ENCODE measurements around the gene TXNDC17. TPM values are rescaled to one million over a fixed set of nuclear protein-coding genes. Genes with fewer than 3 reads are reported as not detected.
"Not testable (repeated sequence)": the region's sequence is repeated elsewhere in the genome, so short reads cannot be mapped to it uniquely, and the experiment has no call there.

The TXNDC17 gene
- total and polyA plus RNA-seq, 2 experiments from 2014 or later: 128 to 467 TPM

- Histone ChIP-seq H3K27ac (no peak overlapping the region), H3K4me1 (ENCODE audit: low read depth) (peaks cover 4% of the 10 kb centered on the region), H3K36me3 (no peaks in the 10 kb centered on the region), H3K9me3 (ENCODE audit: low read depth) (no peaks in the 10 kb centered on the region), H3K27me3 (peaks cover 12% of the 10 kb centered on the region), H3K4me3 (no peak overlapping the region)
- TF ChIP-seq, protein P1, sequence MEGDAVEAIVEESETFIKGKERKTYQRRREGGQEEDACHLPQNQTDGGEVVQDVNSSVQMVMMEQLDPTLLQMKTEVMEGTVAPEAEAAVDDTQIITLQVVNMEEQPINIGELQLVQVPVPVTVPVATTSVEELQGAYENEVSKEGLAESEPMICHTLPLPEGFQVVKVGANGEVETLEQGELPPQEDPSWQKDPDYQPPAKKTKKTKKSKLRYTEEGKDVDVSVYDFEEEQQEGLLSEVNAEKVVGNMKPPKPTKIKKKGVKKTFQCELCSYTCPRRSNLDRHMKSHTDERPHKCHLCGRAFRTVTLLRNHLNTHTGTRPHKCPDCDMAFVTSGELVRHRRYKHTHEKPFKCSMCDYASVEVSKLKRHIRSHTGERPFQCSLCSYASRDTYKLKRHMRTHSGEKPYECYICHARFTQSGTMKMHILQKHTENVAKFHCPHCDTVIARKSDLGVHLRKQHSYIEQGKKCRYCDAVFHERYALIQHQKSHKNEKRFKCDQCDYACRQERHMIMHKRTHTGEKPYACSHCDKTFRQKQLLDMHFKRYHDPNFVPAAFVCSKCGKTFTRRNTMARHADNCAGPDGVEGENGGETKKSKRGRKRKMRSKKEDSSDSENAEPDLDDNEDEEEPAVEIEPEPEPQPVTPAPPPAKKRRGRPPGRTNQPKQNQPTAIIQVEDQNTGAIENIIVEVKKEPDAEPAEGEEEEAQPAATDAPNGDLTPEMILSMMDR (IDR thresholded peaks at IDR 0.05; ENCODE audit: low read depth, low read length): no peak
- DNase-seq (ENCODE audit: low read depth in 1 of 2, low spot score in 1 of 2): no peak
Measured at GRCh38 chr17:6691546-6691945, 50.7 kb downstream of the TXNDC17 start.

- H3K27ac ChIP-seq; H3K9me3 ChIP-seq (ENCODE audit: low read depth); DNase-seq (ENCODE audit: low read depth in 1 of 2, low spot score in 1 of 2); H3K4me3 ChIP-seq; H3K4me1 ChIP-seq (ENCODE audit: low read depth); H3K36me3 ChIP-seq: not testable (repeated sequence)
- peaks cover 12% of the 10 kb centered on the region for H3K27me3 ChIP-seq
Measured at GRCh38 chr17:6691958-6692357, 51.1 kb downstream of the TXNDC17 start.

Other genes with a start within 250 kb of the TXNDC17 start
- gene AIPL1, start 205.9 kb upstream of the TXNDC17 start, total RNA-seq: not detected in 2 replicates
- not detected in 2 replicates for gene AIPL1, start 205.9 kb upstream of the TXNDC17 start, polyA plus RNA-seq
- 10.3 and 70.6 TPM in 2 replicates for gene PIMREG, start 196.6 kb upstream of the TXNDC17 start, total RNA-seq
- 11.3 and 65.2 TPM in 2 replicates for gene PIMREG, start 196.6 kb upstream of the TXNDC17 start, polyA plus RNA-seq
- gene PITPNM3, start 84.5 kb upstream of the TXNDC17 start, total RNA-seq: 3.1 and 6.5 TPM in 2 replicates
- gene PITPNM3, start 84.5 kb upstream of the TXNDC17 start, polyA plus RNA-seq: 0.77 and 1.8 TPM in 2 replicates
- gene KIAA0753, start 349 bp upstream of the TXNDC17 start, total RNA-seq: 11.3 and 13.5 TPM in 2 replicates
- gene KIAA0753, start 349 bp upstream of the TXNDC17 start, polyA plus RNA-seq: 6.9 and 9.2 TPM in 2 replicates
- gene MED31, start 10.5 kb downstream of the TXNDC17 start, total RNA-seq: 7.1 and 15.7 TPM in 2 replicates
- 44.1 and 72.6 TPM in 2 replicates for gene MED31, start 10.5 kb downstream of the TXNDC17 start, polyA plus RNA-seq
- gene C17orf100, start 10.7 kb downstream of the TXNDC17 start, total RNA-seq: 2.4 and 3.7 TPM in 2 replicates
- gene C17orf100, start 10.7 kb downstream of the TXNDC17 start, polyA plus RNA-seq: 7.1 and 8.2 TPM in 2 replicates
- gene SLC13A5, start 72.3 kb downstream of the TXNDC17 start, total RNA-seq: 0.18 and 0.67 TPM in 2 replicates
- 0.15 TPM in 1 of 2 replicates, not detected in the other for gene SLC13A5, start 72.3 kb downstream of the TXNDC17 start, polyA plus RNA-seq
- gene XAF1, start 115.0 kb downstream of the TXNDC17 start, total RNA-seq: not detected in 2 replicates
- not detected in 2 replicates for gene XAF1, start 115.0 kb downstream of the TXNDC17 start, polyA plus RNA-seq
- gene FBXO39, start 135.2 kb downstream of the TXNDC17 start, total RNA-seq: not detected in 2 replicates
- gene FBXO39, start 135.2 kb downstream of the TXNDC17 start, polyA plus RNA-seq: not detected in 2 replicates
- 0.28 TPM in 1 of 2 replicates, not detected in the other for gene TEKT1, start 190.7 kb downstream of the TXNDC17 start, total RNA-seq
- not detected in 2 replicates for gene TEKT1, start 190.7 kb downstream of the TXNDC17 start, polyA plus RNA-seq

Measured in cardiac muscle cell (in vitro differentiated cells and primary cell).